Mesothelial cell of epicardium (in vitro differentiated cells): ENCODE measurements around the gene YAP1. TPM values are rescaled to one million over a fixed set of nuclear protein-coding genes. Genes with fewer than 3 reads are reported as not detected.

Experiments
- DNase-seq, 2 experiments: peaks; one replicate each; pipeline ENCODE4 v3.0.0; 2021; ENCODE audit warnings: low spot score in 2 of 2; ENCODE audit not compliant: unreplicated experiment in 2 of 2
- H3K27ac Mint-ChIP-seq: 2 replicates; pipeline ENCODE4 v1.8.0; 2021; ENCODE audit warnings: mixed read lengths
- H3K27me3 Mint-ChIP-seq: 2 replicates; pipeline ENCODE4 v1.8.0; 2021; ENCODE audit warnings: low read depth, mixed read lengths
- H3K36me3 Mint-ChIP-seq: 2 replicates; pipeline ENCODE4 v1.8.0; 2021; ENCODE audit warnings: mixed read lengths
- H3K4me1 Mint-ChIP-seq: 2 replicates; pipeline ENCODE4 v1.8.0; 2021; ENCODE audit warnings: mixed read lengths
- H3K4me3 Mint-ChIP-seq: 2 replicates; pipeline ENCODE4 v1.8.0; 2021; ENCODE audit warnings: mild to moderate bottlenecking, moderate library complexity, mixed read lengths
- H3K9me3 Mint-ChIP-seq: 2 replicates; pipeline ENCODE4 v1.8.0; 2021; ENCODE audit warnings: mixed read lengths
- total RNA-seq: library from RNA; stranded (reverse); gene quantifications from 3 replicates; pipeline ENCODE4 v1.2.1, GENCODE V29; 2021
- TF ChIP-seq, protein P1 (sequence below): fragments of 200-600 bp; sonication (generic); IDR thresholded peaks from one replicate; pipeline ENCODE4 v1.5.0; 2021; ENCODE audit warnings: antibody characterized with exemption; ENCODE audit not compliant: unreplicated experiment

The YAP1 gene
- total RNA-seq, 1 donor from 2014 or later = 194 TPM

DNA sequence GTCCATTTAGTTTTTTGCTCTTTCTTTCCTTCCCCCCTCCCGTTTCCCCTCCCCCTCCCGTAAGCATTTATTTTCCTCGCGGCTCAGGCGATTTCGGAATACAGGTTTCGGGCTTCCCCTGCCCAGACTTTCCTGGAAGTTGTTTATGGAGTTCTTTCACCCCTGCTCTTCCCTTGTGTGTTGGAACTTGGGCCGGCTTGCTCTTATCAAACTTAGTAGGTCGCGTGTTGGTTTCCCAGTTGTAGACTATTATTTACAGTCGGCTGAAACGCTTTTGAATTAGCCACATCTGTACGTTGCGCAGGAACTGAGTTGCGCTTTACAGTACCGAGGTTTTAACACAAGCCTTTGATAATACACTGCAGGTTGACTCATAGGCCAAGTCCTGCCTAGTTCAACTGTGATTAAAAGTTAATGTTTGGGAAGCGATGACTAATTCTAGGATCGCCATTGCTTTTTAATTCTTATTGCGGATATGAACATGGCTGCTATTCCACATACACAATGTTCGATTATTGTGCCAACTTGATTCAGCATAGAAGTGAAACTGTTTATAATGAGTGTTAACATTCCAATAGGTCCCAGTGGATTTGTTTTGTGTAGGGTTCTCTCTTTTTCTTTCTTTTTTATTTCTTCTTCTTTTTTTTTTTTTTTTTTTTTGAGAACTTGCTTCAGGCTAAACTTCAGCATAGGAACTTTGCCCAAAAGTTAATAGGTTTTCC, 1.7 kb downstream of the YAP1 start:
- no peaks in the 10 kb centered on the region for H3K9me3 Mint-ChIP-seq

DNA sequence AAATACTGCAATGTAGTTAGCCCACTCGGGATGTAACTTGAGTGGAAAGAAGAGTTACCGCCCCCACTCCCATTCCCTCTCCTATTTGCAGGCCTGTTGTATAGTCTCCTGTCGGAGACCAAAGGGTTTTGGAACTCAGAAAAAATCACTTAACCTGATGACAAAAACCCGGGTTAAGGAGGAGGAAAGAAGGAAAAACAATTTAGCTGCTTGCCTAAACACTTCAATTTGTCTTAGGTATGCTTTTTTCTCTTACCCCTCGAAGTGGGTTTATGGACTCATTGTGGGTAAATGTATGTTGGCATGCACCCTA, 2.2 kb downstream of the YAP1 start:
- no peak for DNase-seq
- no peaks in the 10 kb centered on the region for H3K9me3 Mint-ChIP-seq
- TF ChIP-seq, protein P1, sequence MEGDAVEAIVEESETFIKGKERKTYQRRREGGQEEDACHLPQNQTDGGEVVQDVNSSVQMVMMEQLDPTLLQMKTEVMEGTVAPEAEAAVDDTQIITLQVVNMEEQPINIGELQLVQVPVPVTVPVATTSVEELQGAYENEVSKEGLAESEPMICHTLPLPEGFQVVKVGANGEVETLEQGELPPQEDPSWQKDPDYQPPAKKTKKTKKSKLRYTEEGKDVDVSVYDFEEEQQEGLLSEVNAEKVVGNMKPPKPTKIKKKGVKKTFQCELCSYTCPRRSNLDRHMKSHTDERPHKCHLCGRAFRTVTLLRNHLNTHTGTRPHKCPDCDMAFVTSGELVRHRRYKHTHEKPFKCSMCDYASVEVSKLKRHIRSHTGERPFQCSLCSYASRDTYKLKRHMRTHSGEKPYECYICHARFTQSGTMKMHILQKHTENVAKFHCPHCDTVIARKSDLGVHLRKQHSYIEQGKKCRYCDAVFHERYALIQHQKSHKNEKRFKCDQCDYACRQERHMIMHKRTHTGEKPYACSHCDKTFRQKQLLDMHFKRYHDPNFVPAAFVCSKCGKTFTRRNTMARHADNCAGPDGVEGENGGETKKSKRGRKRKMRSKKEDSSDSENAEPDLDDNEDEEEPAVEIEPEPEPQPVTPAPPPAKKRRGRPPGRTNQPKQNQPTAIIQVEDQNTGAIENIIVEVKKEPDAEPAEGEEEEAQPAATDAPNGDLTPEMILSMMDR = no peak
- peak overlapping the region; percentile 100 for H3K27ac Mint-ChIP-seq
- no peaks in the 10 kb centered on the region for H3K27me3 Mint-ChIP-seq
- H3K4me1 Mint-ChIP-seq = peaks cover 57% of the 10 kb centered on the region
- peaks cover 4% of the 10 kb centered on the region for H3K36me3 Mint-ChIP-seq
- peak overlapping the region; percentile 97 for H3K4me3 Mint-ChIP-seq

More for the DNA sequence above, 1.7 kb downstream of the YAP1 start:
- peak overlapping the region; percentile 100 for H3K27ac Mint-ChIP-seq
- TF ChIP-seq, protein P1 = no peak
- DNase-seq = no peak
- peaks cover 4% of the 10 kb centered on the region for H3K36me3 Mint-ChIP-seq
- peaks cover 54% of the 10 kb centered on the region for H3K4me1 Mint-ChIP-seq
- H3K4me3 Mint-ChIP-seq = peak overlapping the region; percentile 97
- H3K27me3 Mint-ChIP-seq = no peaks in the 10 kb centered on the region

DNA sequence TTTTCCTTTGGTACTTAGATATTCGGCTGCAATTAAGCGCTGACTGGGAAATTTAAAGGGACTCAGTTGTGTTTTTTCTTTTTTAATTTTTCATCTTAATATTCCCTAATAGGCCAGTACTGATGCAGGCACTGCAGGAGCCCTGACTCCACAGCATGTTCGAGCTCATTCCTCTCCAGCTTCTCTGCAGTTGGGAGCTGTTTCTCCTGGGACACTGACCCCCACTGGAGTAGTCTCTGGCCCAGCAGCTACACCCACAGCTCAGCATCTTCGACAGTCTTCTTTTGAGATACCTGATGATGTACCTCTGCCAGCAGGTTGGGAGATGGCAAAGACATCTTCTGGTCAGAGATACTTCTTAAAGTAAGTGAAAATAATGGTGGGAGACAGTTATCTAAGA, 3.8 kb downstream of the YAP1 start:
- Mint-ChIP-seq H3K4me1 (peaks cover 57% of the 10 kb centered on the region), H3K36me3 (peaks cover 4% of the 10 kb centered on the region), H3K4me3 (peak overlapping the region; percentile 64), H3K9me3 (no peaks in the 10 kb centered on the region), H3K27me3 (no peaks in the 10 kb centered on the region), H3K27ac (peak overlapping the region; percentile 92)
- no peak for DNase-seq
- TF ChIP-seq, protein P1 = no peak

DNA sequence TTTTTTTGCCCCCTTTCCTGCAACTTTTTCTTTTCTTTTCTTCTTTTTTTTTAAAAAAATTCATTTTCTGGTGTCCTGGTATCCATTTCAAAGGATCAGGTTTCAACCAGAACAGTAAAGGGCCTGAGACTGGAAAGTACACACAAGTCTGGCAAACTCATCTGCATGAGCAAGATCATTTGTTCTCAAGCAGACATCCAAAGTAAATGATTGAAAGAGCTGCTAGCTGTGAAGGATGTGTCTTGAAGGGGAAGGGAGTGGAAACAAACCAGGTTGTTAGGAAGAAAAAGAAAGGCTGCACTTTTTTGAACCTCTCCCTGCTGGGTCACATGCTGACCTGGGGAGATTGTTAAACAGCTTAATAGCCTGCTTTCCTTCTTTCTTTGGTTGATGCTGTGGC, 5.3 kb downstream of the YAP1 start:
- DNase-seq = no peak
- H3K4me1 Mint-ChIP-seq = peaks cover 66% of the 10 kb centered on the region

DNA sequence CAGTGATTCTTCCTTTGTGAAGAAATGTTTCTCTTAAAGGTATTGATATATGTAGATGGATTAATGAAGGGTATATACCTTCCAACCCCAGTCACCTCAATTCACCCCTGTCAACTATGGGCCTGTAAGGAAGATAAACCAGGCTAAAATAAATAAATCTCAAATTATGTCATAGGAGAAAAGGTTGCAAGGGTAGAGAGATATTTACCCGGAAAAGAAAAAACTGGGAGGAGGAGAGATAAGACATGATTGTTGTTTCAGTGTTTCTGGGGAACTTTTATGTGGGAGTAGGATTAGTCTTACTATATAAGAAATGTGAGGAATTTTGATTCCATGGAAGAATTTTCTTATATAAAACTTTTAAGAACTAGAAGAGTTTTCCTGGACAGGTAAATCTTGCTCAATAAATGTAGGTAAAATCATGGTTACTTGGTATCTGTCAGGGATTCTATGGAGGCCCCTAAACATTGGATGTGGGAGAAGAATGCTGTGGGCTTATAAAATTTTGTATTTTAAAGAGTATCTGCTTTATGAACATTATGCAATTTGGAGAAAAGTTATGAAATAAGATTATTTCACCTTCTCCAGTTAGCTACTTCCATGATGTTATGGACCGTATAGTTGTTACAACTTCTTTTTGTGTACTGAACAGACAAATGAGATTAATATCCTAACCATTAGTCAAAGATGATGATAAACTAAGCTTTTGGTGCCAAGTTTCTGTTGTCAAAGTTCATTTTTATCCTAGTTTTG, 6.4 kb downstream of the YAP1 start:
- H3K27me3 Mint-ChIP-seq = no peaks in the 10 kb centered on the region
- peaks cover 4% of the 10 kb centered on the region for H3K36me3 Mint-ChIP-seq
- H3K9me3 Mint-ChIP-seq = no peaks in the 10 kb centered on the region
- peaks cover 71% of the 10 kb centered on the region for H3K4me1 Mint-ChIP-seq
- H3K4me3 Mint-ChIP-seq = peak overlapping the region; percentile 28
- TF ChIP-seq, protein P1 = no peak
- peak overlapping the region; percentile 94 for H3K27ac Mint-ChIP-seq
- no peak for DNase-seq

More for the DNA sequence above, 5.3 kb downstream of the YAP1 start:
- Mint-ChIP-seq H3K27me3 (no peaks in the 10 kb centered on the region), H3K36me3 (peaks cover 4% of the 10 kb centered on the region), H3K9me3 (no peaks in the 10 kb centered on the region), H3K27ac (peak overlapping the region; percentile 94), H3K4me3 (peak overlapping the region; percentile 52)
- TF ChIP-seq, protein P1 = no peak
